Neural cell (in vitro differentiated cells): Measurements from ENCODE around the gene CROCC2. TPM values are rescaled to one million over a fixed set of nuclear protein-coding genes. Genes with fewer than 3 reads are reported as not detected.

Source experiments
- H2AFZ ChIP-seq: fragments of 200-600, 300-800 bp; sonication (generic), shearing (Covaris generic); 2 replicates; pipeline ENCODE4 v1.6.0; 2014; ENCODE audit warnings: low read depth, mild to moderate bottlenecking, antibody characterized with exemption, low read length, moderate library complexity
- H3F3A ChIP-seq: fragments of 200-600 bp; shearing (Covaris generic); 2 replicates; pipeline ENCODE4 v1.6.1; 2016; ENCODE audit warnings: mild to moderate bottlenecking, moderate library complexity, mixed read lengths, antibody characterized with exemption, low read length; ENCODE audit not compliant: insufficient read depth, poor library complexity, severe bottlenecking
- H3K27ac ChIP-seq: fragments of 200-600, 300-800 bp; sonication (generic), shearing (Covaris generic); 2 replicates; pipeline ENCODE4 v1.5.1; 2014; ENCODE audit warnings: mild to moderate bottlenecking, low read length, moderate library complexity
- H3K27me3 ChIP-seq: fragments of 300-800, 200-600 bp; sonication (generic), shearing (Covaris generic); 2 replicates; pipeline ENCODE4 v1.6.0; 2014; ENCODE audit warnings: mild to moderate bottlenecking, low read depth, low read length, moderate library complexity; ENCODE audit not compliant: insufficient read depth
- H3K36me3 ChIP-seq: fragments of 300-800, 200-600 bp; sonication (generic), shearing (Covaris generic); 2 replicates; pipeline ENCODE4 v1.5.1; 2014; ENCODE audit warnings: mild to moderate bottlenecking, antibody characterized with exemption, low read length, moderate library complexity; ENCODE audit not compliant: insufficient read depth
- H3K4me2 ChIP-seq: fragments of 300-800, 200-600 bp; sonication (generic), shearing (Covaris generic); 2 replicates; pipeline ENCODE4 v1.6.0; 2014; ENCODE audit warnings: mild to moderate bottlenecking, low read length
- H3K4me3 ChIP-seq: fragments of 300-800, 200-600 bp; sonication (generic), shearing (Covaris generic); 2 replicates; pipeline ENCODE4 v1.5.1; 2014; ENCODE audit warnings: mild to moderate bottlenecking, low read length, moderate library complexity
- H3K79me2 ChIP-seq: fragments of 200-600 bp; shearing (Covaris generic); replicated peaks from 2 replicates; pipeline ENCODE4 v1.6.0; 2014; ENCODE audit warnings: mild to moderate bottlenecking, low read length, moderate library complexity; ENCODE audit not compliant: insufficient read depth
- H3K9ac ChIP-seq: fragments of 300-800, 200-600 bp; sonication (generic), shearing (Covaris generic); 2 replicates; pipeline ENCODE4 v1.6.1; 2016; ENCODE audit warnings: mild to moderate bottlenecking, low read length, mixed read lengths
- H3K9me2 ChIP-seq: fragments of 200-600 bp; shearing (Covaris generic); 2 replicates; pipeline ENCODE4 v1.6.1; 2016; ENCODE audit warnings: mild to moderate bottlenecking, low read length, mixed read lengths; ENCODE audit not compliant: insufficient read depth
- H3K9me3 ChIP-seq: fragments of 200-600, 300-800 bp; sonication (generic), shearing (Covaris generic); 2 replicates; pipeline ENCODE4 v1.6.1; 2016; ENCODE audit warnings: mild to moderate bottlenecking, mixed run types, low read length, moderate library complexity, mixed read lengths
- H4K20me1 ChIP-seq: fragments of 200-600 bp; shearing (Covaris generic); 2 replicates; pipeline ENCODE4 v1.6.1; 2016; ENCODE audit warnings: mild to moderate bottlenecking, mixed run types; ENCODE audit not compliant: insufficient read depth
- EP300 ChIP-seq: fragments of 450-650 bp; conservative IDR thresholded peaks from 2 replicates; pipeline ENCODE4 v1.6.1; 2014; ENCODE audit warnings: antibody characterized with exemption, mild to moderate bottlenecking, moderate library complexity; ENCODE audit not compliant: poor library complexity, severe bottlenecking
- EZH2 ChIP-seq: fragments of 200-600, 300-800 bp; shearing (Covaris generic), sonication (generic); IDR thresholded peaks from 2 replicates; pipeline ENCODE4 v1.6.1; 2014; ENCODE audit warnings: antibody characterized with exemption, low read length, borderline replicate concordance, mild to moderate bottlenecking; ENCODE audit not compliant: insufficient read depth, poor library complexity, severe bottlenecking
- MXI1 ChIP-seq: fragments of 450-650 bp; conservative IDR thresholded peaks from 2 replicates; pipeline ENCODE4 v1.6.1; 2014; ENCODE audit warnings: antibody characterized with exemption, mild to moderate bottlenecking; ENCODE audit not compliant: poor library complexity, severe bottlenecking
- POLR2AphosphoS5 ChIP-seq: IDR thresholded peaks from 2 replicates; pipeline ENCODE4 v1.6.1; 2012
- RAD21 ChIP-seq: fragments of 450-650 bp; conservative IDR thresholded peaks from 2 replicates; pipeline ENCODE4 v1.6.1; 2014; ENCODE audit warnings: antibody characterized with exemption, mild to moderate bottlenecking, moderate library complexity
- SMC3 ChIP-seq: fragments of 450-650 bp; conservative IDR thresholded peaks from 2 replicates; pipeline ENCODE4 v1.6.1; 2014; ENCODE audit warnings: antibody characterized with exemption, mild to moderate bottlenecking, moderate library complexity; ENCODE audit not compliant: poor library complexity
- TAF1 ChIP-seq: IDR thresholded peaks from 2 replicates; pipeline ENCODE4 v1.6.1; 2012; ENCODE audit warnings: low read depth
- polyA plus RNA-seq: library from polyadenylated mRNA; depleted of rRNA; stranded (reverse); fragments of >200 nt; gene quantifications from 2 replicates; pipeline ENCODE4 v1.2.3, GENCODE V29; 2014
- TF ChIP-seq, protein P1 (sequence below): fragments of 450-650 bp; IDR thresholded peaks from 2 replicates; pipeline ENCODE4 v1.5.1; 2014; ENCODE audit warnings: antibody characterized with exemption, mild to moderate bottlenecking, moderate library complexity; ENCODE audit not compliant: poor library complexity, severe bottlenecking
- TF ChIP-seq, protein P2 (sequence below): IDR thresholded peaks from 2 replicates; pipeline ENCODE4 v1.6.1; 2012; ENCODE audit warnings: borderline replicate concordance

Gene CROCC2
- polyA plus RNA-seq, 1 donor from 2014 or later = 0.09 TPM

DNA sequence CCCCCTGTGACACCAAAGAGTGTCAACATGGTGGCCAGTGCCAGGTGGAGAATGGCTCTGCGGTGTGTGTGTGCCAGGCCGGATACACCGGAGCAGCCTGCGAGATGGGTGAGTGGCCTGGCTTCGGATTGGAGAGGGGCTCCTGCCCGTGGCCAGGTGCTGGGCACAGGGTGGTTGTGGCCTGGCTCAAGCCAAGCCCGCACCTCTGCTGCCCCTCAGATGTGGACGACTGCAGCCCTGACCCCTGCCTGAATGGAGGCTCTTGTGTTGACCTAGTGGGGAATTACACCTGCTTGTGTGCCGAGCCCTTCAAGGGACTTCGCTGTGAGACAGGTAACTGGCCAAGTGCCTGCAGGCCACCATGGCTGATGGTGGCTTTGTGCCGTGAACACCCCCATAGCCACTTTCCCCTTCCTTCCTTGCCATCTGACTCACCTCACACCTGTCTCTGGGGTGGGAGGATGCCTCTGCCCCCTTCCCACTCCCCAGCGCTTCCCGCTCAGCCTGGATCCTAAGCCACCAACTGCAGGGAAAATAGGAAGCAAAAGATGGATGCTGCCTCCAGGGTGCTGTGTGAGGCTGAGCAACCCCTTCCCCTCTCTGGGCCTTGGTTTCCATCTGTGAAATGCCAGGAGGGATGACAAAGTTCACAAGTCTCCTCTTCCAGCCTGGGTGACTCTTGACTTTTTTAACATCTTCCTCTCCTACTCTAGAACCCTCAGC, 134.1 kb downstream of the CROCC2 start:
- H3K9ac ChIP-seq = no peak overlapping the region
- H3K79me2 ChIP-seq = no peaks in the 10 kb centered on the region
- TF ChIP-seq POLR2AphosphoS5 (no peak), MXI1 (no peak), RAD21 (no peak), EP300 (no peak), EZH2 (no peak), SMC3 (no peak), TAF1 (no peak)
- TF ChIP-seq, protein P1, sequence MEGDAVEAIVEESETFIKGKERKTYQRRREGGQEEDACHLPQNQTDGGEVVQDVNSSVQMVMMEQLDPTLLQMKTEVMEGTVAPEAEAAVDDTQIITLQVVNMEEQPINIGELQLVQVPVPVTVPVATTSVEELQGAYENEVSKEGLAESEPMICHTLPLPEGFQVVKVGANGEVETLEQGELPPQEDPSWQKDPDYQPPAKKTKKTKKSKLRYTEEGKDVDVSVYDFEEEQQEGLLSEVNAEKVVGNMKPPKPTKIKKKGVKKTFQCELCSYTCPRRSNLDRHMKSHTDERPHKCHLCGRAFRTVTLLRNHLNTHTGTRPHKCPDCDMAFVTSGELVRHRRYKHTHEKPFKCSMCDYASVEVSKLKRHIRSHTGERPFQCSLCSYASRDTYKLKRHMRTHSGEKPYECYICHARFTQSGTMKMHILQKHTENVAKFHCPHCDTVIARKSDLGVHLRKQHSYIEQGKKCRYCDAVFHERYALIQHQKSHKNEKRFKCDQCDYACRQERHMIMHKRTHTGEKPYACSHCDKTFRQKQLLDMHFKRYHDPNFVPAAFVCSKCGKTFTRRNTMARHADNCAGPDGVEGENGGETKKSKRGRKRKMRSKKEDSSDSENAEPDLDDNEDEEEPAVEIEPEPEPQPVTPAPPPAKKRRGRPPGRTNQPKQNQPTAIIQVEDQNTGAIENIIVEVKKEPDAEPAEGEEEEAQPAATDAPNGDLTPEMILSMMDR = no peak
- TF ChIP-seq, protein P2, sequence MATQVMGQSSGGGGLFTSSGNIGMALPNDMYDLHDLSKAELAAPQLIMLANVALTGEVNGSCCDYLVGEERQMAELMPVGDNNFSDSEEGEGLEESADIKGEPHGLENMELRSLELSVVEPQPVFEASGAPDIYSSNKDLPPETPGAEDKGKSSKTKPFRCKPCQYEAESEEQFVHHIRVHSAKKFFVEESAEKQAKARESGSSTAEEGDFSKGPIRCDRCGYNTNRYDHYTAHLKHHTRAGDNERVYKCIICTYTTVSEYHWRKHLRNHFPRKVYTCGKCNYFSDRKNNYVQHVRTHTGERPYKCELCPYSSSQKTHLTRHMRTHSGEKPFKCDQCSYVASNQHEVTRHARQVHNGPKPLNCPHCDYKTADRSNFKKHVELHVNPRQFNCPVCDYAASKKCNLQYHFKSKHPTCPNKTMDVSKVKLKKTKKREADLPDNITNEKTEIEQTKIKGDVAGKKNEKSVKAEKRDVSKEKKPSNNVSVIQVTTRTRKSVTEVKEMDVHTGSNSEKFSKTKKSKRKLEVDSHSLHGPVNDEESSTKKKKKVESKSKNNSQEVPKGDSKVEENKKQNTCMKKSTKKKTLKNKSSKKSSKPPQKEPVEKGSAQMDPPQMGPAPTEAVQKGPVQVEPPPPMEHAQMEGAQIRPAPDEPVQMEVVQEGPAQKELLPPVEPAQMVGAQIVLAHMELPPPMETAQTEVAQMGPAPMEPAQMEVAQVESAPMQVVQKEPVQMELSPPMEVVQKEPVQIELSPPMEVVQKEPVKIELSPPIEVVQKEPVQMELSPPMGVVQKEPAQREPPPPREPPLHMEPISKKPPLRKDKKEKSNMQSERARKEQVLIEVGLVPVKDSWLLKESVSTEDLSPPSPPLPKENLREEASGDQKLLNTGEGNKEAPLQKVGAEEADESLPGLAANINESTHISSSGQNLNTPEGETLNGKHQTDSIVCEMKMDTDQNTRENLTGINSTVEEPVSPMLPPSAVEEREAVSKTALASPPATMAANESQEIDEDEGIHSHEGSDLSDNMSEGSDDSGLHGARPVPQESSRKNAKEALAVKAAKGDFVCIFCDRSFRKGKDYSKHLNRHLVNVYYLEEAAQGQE = no peak
- H4K20me1 ChIP-seq = no peaks in the 10 kb centered on the region
- H3K36me3 ChIP-seq = no peaks in the 10 kb centered on the region
- H3K27me3 ChIP-seq = peaks cover 32% of the 10 kb centered on the region
- no peak overlapping the region for H3K4me3 ChIP-seq
- no peaks in the 10 kb centered on the region for H3F3A ChIP-seq
- H3K9me3 ChIP-seq = no peaks in the 10 kb centered on the region
- no peak overlapping the region for H3K4me2 ChIP-seq
- H3K9me2 ChIP-seq = no peaks in the 10 kb centered on the region
- no peak overlapping the region for H2AFZ ChIP-seq
- H3K27ac ChIP-seq = no peak overlapping the region

DNA sequence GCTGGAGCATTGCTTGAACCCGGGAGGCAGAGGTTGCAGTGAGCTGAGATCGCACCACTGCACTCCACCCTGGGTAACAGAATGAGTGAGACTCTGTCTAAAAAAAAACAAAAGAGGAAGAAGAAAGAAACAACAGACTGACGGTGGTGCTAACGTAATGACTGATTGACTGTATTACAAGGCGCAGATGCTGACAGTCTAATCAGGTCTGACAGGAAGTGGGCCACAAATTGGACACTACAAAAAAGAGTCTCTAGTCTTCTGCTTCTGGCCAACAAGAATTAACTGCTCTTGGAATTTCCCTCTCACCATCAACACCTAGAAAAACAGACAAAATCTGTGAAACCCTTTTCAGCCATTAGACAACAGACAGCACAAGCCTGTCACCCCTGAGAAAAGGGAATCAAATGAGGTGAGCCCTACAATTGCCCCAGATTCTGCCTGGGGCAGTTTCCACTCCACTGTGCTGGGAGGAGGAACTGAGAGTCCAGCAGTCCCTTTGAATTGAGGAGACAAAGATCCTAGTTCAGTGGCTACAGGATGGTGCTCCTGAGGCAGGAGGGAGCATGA, 135.5 kb downstream of the CROCC2 start:
- H3K36me3 ChIP-seq = no peaks in the 10 kb centered on the region
- TF ChIP-seq MXI1 = no peak
- TF ChIP-seq TAF1 = no peak
- TF ChIP-seq, protein P1 = no peak
- no peak for TF ChIP-seq EZH2
- TF ChIP-seq, protein P2 = no peak
- TF ChIP-seq SMC3 = no peak
- no peak for TF ChIP-seq RAD21
- TF ChIP-seq EP300 = no peak
- no peak for TF ChIP-seq POLR2AphosphoS5
- H3K27ac ChIP-seq = no peak overlapping the region
- H4K20me1 ChIP-seq = no peaks in the 10 kb centered on the region
- no peak overlapping the region for H3K9ac ChIP-seq
- H3K9me3 ChIP-seq = no peaks in the 10 kb centered on the region
- no peaks in the 10 kb centered on the region for H3K9me2 ChIP-seq
- peaks cover 22% of the 10 kb centered on the region for H3K27me3 ChIP-seq
- no peak overlapping the region for H3K4me3 ChIP-seq
- H2AFZ ChIP-seq = no peak overlapping the region
- no peaks in the 10 kb centered on the region for H3F3A ChIP-seq
- no peak overlapping the region for H3K4me2 ChIP-seq
- H3K79me2 ChIP-seq = no peaks in the 10 kb centered on the region
